Skin epidermis (tissue), 12 donors: Measurements from ENCODE around the gene ACSF3.
"Not testable (repeated sequence)": the region's sequence is repeated elsewhere in the genome, so short reads cannot be mapped to it uniquely, and the experiment has no call there.

ENCODE experiments used
- H3K27ac ChIP-seq, 21 experiments: fragments of 200-600 bp; sonication (generic) in 11 of 21; one replicate each; pipeline ENCODE4 v1.5.0; 2020; ENCODE audit warnings: mild to moderate bottlenecking in 3 of 21, inconsistent platforms in 2 of 21, moderate library complexity in 2 of 21
- H3K4me3 ChIP-seq, 7 experiments: fragments of 200-600 bp; sonication (generic) in 2 of 7; one replicate each; pipeline ENCODE4 v1.5.0; 2020; ENCODE audit warnings: inconsistent platforms in 2 of 7, mild to moderate bottlenecking in 2 of 7, moderate library complexity in 1 of 7

ACSF3 gene

GRCh38 chr16:89152831-89153700 is 59.4 kb downstream of the ACSF3 start:
- Histone ChIP-seq H3K4me3 (no peak overlapping the region), H3K27ac (no peak overlapping the region)

GRCh38 chr16:89153848-89154271 is 60.2 kb downstream of the ACSF3 start:
- Histone ChIP-seq H3K27ac (no peak overlapping the region), H3K4me3 (no peak overlapping the region)

- Histone ChIP-seq H3K27ac (no peak overlapping the region), H3K4me3 (no peak overlapping the region)
Measured at GRCh38 chr16:89154390-89155183, 60.9 kb downstream of the ACSF3 start.

GRCh38 chr16:89155184-89155679 is 61.6 kb downstream of the ACSF3 start:
- peak overlapping the region in 10 of 21 experiments; percentile 12 to 72 (median 60) for H3K27ac ChIP-seq

GRCh38 chr16:89155851-89156739 is 62.4 kb downstream of the ACSF3 start:
- H3K4me3 ChIP-seq: no peak overlapping the region
- H3K27ac ChIP-seq: peak overlapping the region in 6 of 21 experiments; percentile 11 to 64 (median 34)

More at GRCh38 chr16:89155184-89155679, 61.6 kb downstream of the ACSF3 start:
- no peak overlapping the region for H3K4me3 ChIP-seq

GRCh38 chr16:89156740-89157645 is 63.3 kb downstream of the ACSF3 start:
- Histone ChIP-seq H3K27ac (peak overlapping the region in 1 of 21 experiments; percentile 11), H3K4me3 (no peak overlapping the region)

- no peak overlapping the region for H3K27ac ChIP-seq
- H3K4me3 ChIP-seq: no peak overlapping the region
Measured at GRCh38 chr16:89157778-89158177, 64.1 kb downstream of the ACSF3 start.

- Histone ChIP-seq H3K4me3 (no peak overlapping the region), H3K27ac (no peak overlapping the region)
Measured at GRCh38 chr16:89159066-89159849, 65.6 kb downstream of the ACSF3 start.

- no peak overlapping the region for H3K27ac ChIP-seq
- no peak overlapping the region for H3K4me3 ChIP-seq
Measured at GRCh38 chr16:89159850-89160354, 66.2 kb downstream of the ACSF3 start.

GRCh38 chr16:89160977-89161701 is 67.5 kb downstream of the ACSF3 start:
- no peak overlapping the region for H3K27ac ChIP-seq
- H3K4me3 ChIP-seq: no peak overlapping the region

- H3K27ac ChIP-seq: no peak overlapping the region
- H3K4me3 ChIP-seq: no peak overlapping the region
Measured at GRCh38 chr16:89161763-89162713, 68.4 kb downstream of the ACSF3 start.

GRCh38 chr16:89163297-89163696 is 69.6 kb downstream of the ACSF3 start:
- Histone ChIP-seq H3K27ac (no peak overlapping the region), H3K4me3 (no peak overlapping the region)

- Histone ChIP-seq H3K4me3 (no peak overlapping the region), H3K27ac (no peak overlapping the region)
Measured at GRCh38 chr16:89164436-89164835, 70.8 kb downstream of the ACSF3 start.

GRCh38 chr16:89164847-89165680 is 71.4 kb downstream of the ACSF3 start:
- Histone ChIP-seq H3K27ac (no peak overlapping the region), H3K4me3 (no peak overlapping the region)

- H3K27ac ChIP-seq: not testable (repeated sequence)
Measured at GRCh38 chr16:89165681-89165979, 72.0 kb downstream of the ACSF3 start.

More at GRCh38 chr16:89165681-89165979, 72.0 kb downstream of the ACSF3 start:
- not testable (repeated sequence) for H3K4me3 ChIP-seq
